ENCODE data around the gene PTGDR2. TPM values are rescaled to one million over a fixed set of nuclear protein-coding genes. Genes with fewer than 3 reads are reported as not detected.

The PTGDR2 gene
- total RNA-seq, 1 donor from 2014 or later: 0.12 TPM

GRCh38 chr11:60816590-60817157 is 39.1 kb downstream of the PTGDR2 start:
- Mint-ChIP-seq H3K4me1 (ENCODE audit: low read depth) (no peaks in the 10 kb centered on the region), H3K27me3 (ENCODE audit: low read depth) (peaks cover 30% of the 10 kb centered on the region), H3K4me3 (ENCODE audit: unreplicated experiment) (no peak overlapping the region), H3K27ac (ENCODE audit: unreplicated experiment) (no peak overlapping the region), H3K9me3 (ENCODE audit: low read depth) (peaks cover 7% of the 10 kb centered on the region), H3K36me3 (ENCODE audit: low read depth) (no peaks in the 10 kb centered on the region)
- no peak for TF ChIP-seq CTCF (IDR thresholded peaks at IDR 0.05)
- no peak for DNase-seq (ENCODE audit: low spot score)

DNA sequence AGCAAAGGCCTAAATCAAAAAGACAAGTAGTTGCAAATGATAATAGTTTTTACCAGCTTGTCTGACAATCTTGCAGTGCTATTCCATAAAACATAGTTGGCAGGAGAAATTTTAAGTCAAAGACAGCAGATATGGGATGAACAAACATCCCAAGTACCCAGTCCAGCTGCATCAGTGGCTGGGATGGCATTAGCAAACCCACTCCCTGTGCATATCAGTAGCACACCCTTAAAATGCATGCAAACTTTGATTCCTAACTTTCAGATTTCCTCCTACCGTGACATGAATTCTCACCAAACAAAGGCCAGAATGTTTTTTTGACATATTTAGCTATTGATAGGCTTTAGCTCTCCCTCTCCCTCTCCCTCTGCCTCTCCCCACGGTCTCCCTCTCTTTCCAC is 41.6 kb downstream of the PTGDR2 start:
- TF ChIP-seq CTCF (IDR thresholded peaks at IDR 0.05): no peak
- peaks cover 7% of the 10 kb centered on the region for H3K9me3 Mint-ChIP-seq (ENCODE audit: low read depth)

GRCh38 chr11:60813324-60813723 is 42.4 kb downstream of the PTGDR2 start:
- Mint-ChIP-seq H3K9me3 (ENCODE audit: low read depth) (peaks cover 7% of the 10 kb centered on the region), H3K36me3 (ENCODE audit: low read depth) (no peaks in the 10 kb centered on the region), H3K4me3 (ENCODE audit: unreplicated experiment) (no peak overlapping the region), H3K27ac (ENCODE audit: unreplicated experiment) (no peak overlapping the region), H3K4me1 (ENCODE audit: low read depth) (no peaks in the 10 kb centered on the region), H3K27me3 (ENCODE audit: low read depth) (peaks cover 26% of the 10 kb centered on the region)
- no peak for DNase-seq (ENCODE audit: low spot score)
- no peak for TF ChIP-seq CTCF (IDR thresholded peaks at IDR 0.05)

More for the DNA sequence above, 41.6 kb downstream of the PTGDR2 start:
- Mint-ChIP-seq H3K27me3 (ENCODE audit: low read depth) (peaks cover 28% of the 10 kb centered on the region), H3K36me3 (ENCODE audit: low read depth) (no peaks in the 10 kb centered on the region), H3K27ac (ENCODE audit: unreplicated experiment) (no peak overlapping the region), H3K4me1 (ENCODE audit: low read depth) (no peaks in the 10 kb centered on the region), H3K4me3 (ENCODE audit: unreplicated experiment) (no peak overlapping the region)
- no peak for DNase-seq (ENCODE audit: low spot score)

GRCh38 chr11:60810569-60810968 is 45.2 kb downstream of the PTGDR2 start:
- Mint-ChIP-seq H3K27ac (ENCODE audit: unreplicated experiment) (no peak overlapping the region), H3K36me3 (ENCODE audit: low read depth) (no peaks in the 10 kb centered on the region), H3K9me3 (ENCODE audit: low read depth) (no peaks in the 10 kb centered on the region), H3K4me1 (ENCODE audit: low read depth) (no peaks in the 10 kb centered on the region), H3K27me3 (ENCODE audit: low read depth) (peaks cover 30% of the 10 kb centered on the region), H3K4me3 (ENCODE audit: unreplicated experiment) (no peak overlapping the region)
- TF ChIP-seq CTCF (IDR thresholded peaks at IDR 0.05): no peak
- no peak for DNase-seq (ENCODE audit: low spot score)

GRCh38 chr11:60810151-60810550 is 45.6 kb downstream of the PTGDR2 start:
- H3K36me3 Mint-ChIP-seq (ENCODE audit: low read depth): no peaks in the 10 kb centered on the region

More at GRCh38 chr11:60810151-60810550, 45.6 kb downstream of the PTGDR2 start:
- Mint-ChIP-seq H3K27me3 (ENCODE audit: low read depth) (peaks cover 32% of the 10 kb centered on the region), H3K9me3 (ENCODE audit: low read depth) (no peaks in the 10 kb centered on the region), H3K4me3 (ENCODE audit: unreplicated experiment) (no peak overlapping the region), H3K4me1 (ENCODE audit: low read depth) (no peaks in the 10 kb centered on the region), H3K27ac (ENCODE audit: unreplicated experiment) (no peak overlapping the region)
- no peak for TF ChIP-seq CTCF (IDR thresholded peaks at IDR 0.05)
- peak; percentile 80 for DNase-seq (ENCODE audit: low spot score)

Measured in chondrocyte (in vitro differentiated cells).